RKO (cell line): ENCODE results near the gene ACTR1B.
A peak's percentile ranks its signal among the peaks of the same experiment; 100 is the strongest.
"Not testable (repeated sequence)": the region's sequence is repeated elsewhere in the genome, so short reads cannot be mapped to it uniquely, and the experiment has no call there.

Experiments used
- DNase-seq: peaks from one replicate; pipeline ENCODE4 v3.0.0-alpha.2; 2016; ENCODE audit warnings: low spot score

Gene ACTR1B

DNA sequence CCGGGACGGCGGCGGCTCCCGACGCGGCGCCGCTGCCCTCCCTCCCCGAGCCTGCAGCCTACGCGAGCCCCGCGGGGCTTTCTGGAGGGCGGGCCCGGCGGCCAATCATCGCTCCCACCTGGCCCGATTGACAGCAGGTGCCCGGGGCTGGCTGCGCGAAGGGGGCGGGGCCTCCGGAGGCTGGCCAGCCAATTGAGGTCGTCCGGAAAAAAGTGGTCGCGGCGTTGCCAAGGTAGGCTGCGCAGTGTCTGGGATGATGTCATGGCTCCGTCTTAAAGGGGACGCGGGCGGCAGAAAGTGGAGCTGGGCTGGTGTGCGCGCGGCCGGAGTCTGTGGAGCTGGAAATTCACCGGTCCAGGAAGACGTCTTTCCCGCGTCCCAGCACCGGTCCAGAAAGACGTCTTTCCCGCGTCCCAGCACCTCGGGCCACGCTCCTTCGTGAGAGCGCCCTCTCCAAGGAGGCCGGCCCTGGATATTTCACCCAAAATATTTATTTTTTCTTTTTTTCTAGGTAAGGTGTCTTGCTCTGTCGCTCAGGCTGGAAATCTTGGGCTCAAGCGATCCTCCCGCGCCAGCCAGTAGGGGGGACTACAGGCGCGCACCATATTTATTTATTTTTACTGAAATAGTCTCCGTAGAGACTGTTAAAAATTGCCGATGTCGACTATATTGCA is at the start of gene ACTR1B:
Gene ACTR1B (minus strand): TSS at position 83 of the 674 bp plus-strand sequence. CDS start 154 bp downstream, outside the sequence.
- peak; percentile 99 for DNase-seq

DNA sequence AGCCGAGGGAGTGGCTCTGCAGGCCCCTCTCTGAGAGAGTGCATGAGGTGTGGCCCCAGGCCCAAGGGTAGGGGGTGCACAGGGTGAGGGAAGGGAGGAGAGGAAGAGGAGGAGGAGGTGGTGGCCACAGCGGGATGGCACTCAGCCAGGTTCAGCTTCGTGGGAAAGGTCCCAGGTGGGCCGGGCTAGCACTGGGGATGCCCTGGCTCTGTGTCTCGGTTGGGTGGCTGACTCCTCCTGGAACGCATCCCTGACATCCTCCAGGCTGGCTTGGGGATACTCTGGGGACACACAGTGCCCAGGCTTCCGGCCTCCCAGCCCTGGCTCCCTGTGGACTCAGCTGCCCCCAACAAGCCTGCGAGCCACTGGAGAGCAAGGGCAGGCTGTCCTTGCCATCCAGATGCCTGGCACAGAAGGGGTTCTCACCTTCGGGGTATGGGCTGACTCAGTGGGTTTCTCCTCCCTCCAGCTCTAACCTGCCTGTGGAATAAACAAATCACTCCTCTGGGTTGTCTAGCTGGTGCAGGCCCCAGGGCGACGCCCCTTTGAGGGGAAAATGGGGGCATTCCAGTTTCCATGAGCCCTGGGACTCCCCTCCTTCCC is 49.0 kb upstream of the ACTR1B start:
- DNase-seq, result no peak

DNA sequence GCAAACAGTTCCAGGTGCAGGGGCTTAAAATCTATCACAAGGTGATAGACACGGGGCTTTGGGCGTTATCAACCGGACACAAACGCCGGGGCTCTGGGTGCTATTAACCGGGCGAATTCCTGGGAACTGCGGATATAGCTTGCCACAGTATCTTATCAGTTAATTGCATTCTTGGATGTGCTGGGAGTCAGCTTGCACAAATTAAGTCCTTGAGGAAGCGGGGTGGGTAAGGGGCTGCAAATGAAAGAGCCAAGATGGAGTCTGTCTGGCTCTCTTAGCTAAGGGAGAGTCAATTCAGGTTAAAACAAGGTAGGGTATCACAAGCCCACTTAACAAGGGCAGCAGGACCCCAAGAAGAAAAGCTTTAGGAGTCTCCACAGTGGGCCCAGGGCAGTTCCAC is 48.3 kb upstream of the ACTR1B start:
- not testable (repeated sequence) for DNase-seq

DNA sequence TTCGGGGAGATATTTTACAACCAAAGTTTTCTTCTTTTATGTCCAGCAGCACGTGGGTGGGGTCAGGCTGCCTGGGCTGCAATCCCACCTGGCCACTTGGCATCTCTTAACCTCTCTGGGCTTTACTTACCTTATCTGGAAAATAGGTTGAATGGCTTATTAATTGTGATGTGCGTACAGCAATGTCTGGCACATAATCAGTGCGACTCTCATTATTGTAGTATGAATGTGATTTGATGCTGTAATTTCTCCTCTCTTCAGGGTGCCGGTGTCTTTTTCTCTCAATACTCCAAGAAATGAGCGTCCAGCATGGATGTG is 47.5 kb upstream of the ACTR1B start:
- DNase-seq, result no peak

DNA sequence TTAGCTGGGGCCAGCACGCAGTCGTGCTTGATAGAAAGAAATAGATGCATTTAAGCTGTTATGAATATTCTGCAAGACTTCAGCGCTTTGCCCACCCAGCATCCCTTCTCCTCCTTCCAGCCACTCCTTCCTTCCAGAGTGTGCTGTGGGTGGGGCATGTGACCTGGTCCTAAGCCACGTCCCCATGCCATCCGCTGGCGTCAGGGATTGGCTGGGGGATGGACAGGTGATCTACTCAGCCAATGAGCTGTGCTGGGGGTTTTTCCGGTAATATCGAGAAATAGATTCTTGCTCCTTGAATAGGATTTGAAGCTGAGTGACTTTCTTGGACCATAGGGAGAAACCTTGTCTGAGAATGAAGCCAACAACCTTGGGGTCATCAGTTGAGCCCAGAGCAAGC is 44.8 kb upstream of the ACTR1B start:
- DNase-seq, result no peak

DNA sequence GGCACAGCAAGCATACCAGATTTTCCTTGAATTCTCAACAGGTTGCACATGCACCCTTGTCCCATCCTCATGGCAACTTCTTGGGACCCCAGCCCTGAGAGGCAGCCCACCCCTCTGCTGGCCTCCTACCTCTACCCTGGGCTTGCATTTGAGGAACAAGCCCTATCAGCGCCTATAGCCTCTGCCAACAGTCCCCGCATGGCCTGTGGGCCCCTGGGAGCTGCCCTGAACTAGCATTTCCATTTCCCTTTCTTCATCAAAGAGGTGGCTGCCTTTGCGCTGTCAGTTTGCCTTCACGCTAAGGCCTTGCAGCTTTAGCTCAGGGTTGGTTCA is 44.2 kb upstream of the ACTR1B start:
- no peak for DNase-seq

DNA sequence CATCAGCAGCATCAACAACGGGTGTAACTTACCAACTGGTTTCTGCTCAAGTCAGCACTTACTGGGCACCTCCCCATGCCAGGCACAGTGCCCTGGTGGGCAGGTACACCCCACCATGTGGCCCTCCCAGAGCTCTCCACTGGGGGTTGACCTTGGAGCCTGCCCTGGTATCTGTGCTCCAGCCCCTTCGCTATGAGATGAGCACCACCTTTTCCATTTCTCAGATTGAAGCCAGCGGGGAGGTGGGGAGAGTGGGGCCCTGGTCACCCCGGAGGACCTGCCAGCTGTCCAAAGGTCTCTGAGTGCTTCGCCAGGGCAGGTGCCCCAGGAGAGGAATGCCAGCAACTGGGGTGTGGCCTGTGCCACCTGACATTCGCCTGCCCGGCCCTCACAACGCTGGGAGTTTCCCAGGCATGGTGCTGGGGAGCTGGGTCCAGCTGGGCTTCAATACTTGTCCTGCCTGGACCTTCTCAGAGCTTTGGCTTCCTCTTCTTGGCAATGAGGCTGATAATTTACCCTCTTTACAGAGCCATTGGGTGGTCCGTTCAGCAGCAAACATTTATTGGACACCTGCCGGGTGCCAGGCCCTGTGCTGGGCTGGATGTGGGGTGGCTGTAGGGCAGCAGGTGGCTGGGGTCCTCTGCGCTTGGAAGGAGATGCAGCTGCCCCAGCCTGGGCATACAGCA is 43.7 kb upstream of the ACTR1B start:
- no peak for DNase-seq

DNA sequence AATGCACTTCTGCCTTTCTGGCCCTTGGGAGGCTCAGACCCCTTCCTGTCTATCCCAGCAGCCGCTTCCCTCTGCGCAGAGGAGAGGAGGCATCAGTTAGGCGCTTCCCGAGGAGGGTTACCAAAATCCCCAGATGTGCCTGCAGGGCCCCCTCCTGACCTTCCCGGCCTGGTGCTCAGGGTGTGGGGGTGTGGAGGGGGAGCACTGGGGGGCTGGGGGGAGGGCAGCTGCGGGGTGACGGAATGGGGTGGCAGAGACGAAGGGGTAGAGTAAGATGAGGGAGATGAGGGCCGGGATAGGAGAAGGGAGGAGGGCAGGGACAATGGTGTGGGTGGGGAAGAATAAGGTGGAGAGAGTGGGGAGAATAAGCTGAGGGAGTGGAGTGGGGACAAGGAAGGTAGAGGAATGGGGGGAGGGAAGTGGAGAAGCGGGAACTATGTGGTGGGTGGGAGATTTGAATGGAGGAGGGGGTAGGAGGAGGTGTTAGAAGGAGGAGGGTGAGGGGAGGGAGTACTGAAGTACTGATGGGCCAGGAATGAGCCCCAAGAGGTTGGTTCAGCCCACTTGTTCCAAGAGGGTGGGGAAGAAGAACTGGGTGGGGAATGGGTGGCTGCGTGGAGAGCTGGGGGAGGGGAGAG is 43.0 kb upstream of the ACTR1B start:
- DNase-seq, result no peak

DNA sequence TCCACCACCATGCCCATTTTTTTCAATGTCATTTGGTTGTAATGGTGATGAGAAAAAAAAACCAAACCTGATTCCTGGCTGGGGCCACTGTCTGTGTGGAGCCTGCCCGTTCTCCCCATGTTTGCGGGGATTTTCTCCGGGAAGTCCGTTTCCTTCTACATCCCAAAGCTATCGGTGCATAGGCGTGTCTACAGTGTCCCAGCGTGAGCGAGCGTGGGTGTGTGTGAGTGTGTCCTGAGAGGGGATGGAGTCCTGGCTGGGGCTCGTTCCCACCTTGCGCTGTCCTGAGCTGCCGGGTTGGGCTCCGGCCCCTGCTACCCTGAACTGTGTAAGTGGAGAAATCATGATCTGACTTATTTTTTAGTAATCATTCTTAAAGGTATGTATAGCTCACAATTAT is 42.3 kb upstream of the ACTR1B start:
- DNase-seq, result no peak

DNA sequence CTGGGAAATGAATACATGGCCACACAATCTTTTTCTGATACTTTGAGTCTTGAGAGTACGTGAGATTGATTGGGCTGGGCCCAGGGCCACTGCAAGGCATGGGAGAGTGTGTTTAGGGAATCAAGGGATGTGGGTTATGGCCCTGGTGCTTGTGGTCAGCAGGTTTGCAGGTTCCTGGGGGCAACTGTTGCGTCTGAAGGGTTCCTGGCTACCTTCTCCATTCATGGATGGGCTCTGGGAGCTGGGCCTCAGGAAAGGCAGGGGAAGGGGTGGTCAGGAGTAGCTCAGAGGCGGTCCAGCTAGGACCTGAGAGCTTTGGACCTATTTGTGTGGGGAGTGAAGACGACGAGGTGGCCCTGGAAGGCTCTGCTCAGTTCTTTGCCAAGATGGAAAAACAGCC is 41.1 kb upstream of the ACTR1B start:
- DNase-seq, result no peak

DNA sequence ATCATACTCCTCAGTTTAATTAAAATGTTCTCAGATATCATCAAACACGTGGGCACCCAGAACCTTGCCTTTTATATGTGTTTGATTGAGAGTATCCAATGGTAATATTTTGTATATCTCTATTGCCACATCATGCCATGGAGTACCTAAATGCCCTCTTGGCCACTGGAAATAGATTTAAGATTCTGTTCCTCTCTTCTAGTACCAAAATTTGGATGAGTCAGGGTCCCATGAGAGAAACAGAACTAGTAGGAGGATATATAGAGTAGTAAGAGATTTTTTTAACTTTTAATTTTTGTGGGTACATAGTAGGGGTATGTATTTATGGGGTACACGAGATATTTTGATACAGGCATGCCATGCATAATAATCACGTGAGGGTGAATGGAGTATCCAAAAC is 39.9 kb upstream of the ACTR1B start:
- no peak for DNase-seq

DNA sequence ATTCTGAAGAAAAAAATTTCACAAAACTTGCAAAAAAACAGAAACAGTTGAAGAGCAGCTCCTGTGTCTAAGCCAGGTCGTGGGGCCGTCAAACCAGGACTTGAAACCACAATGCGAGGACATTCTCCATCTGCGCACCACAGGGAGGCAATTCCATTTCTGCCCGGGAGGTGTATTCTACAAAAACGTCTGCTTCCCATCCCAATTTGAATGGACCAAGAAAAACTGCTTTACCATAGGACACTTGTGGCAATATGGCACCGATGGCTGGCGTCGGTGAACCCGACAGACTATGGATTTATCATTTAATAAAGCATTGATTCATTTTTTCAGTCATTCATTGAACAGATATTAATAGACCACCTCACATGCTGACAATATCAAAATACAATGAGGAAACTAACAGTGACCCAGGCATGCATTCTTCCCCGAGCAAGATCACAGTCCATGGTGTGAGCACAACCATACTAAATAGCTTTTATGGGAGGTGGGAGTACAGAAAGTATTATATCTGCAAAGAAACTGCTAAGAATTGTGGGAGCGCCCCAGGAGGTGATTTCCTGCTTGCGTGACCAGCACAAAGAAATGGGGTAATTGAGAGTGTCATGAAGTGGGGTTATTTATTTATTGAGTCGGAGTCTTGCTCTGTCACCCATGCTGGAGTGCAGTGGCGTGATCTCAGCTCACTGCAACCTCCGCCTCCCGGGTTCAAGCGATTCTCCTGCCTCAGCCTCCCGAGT is 39.1 kb upstream of the ACTR1B start:
- no peak for DNase-seq

DNA sequence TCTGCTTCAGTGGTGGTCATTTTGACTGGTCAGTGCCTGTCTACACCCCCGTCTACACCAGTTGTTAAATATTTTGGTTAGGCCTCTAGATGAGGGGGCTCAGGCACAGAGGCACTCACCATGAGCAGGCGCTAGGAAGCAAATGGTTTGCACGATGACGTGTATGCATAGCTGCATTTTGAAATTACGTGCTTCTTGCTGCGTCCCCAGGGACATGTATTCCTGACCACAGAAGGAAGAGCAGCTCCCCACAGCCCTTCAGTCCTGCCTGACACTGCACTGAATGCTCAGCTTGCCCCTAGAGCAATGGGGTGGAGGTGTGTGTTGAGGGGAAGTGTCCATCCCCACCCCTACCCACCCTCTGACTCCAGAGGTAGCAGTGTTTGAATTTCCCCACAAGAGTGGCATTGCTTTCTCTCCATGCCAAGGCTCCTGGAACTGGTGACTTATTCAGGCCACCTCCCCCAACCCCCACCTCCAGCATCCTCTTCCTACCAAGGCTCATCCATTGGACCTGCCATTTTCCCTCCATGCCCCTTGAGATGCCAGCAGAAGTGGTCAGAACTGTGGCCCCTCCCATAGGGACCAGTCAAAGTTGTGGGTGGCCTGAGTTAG is 38.1 kb upstream of the ACTR1B start:
- DNase-seq, result no peak

DNA sequence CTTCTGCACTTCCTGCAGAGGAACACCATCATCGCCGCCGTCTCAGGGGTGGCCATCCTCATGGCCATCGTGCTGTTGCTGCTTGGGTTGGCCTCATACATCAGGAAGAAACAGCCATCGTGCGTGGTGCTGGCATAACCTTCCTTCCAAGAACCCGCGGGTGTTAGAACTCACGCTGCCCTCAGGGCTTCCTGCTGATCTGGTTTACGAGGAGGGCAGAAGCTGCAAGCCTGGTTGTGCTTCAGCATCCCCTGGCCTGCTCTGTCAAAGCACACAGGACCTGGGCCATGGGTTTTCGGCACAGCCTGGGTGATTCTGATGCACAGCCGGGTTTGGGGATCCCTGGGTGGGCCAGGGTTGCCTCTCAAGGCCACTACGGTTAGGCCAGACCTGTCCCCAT is 37.3 kb upstream of the ACTR1B start:
- no peak for DNase-seq

DNA sequence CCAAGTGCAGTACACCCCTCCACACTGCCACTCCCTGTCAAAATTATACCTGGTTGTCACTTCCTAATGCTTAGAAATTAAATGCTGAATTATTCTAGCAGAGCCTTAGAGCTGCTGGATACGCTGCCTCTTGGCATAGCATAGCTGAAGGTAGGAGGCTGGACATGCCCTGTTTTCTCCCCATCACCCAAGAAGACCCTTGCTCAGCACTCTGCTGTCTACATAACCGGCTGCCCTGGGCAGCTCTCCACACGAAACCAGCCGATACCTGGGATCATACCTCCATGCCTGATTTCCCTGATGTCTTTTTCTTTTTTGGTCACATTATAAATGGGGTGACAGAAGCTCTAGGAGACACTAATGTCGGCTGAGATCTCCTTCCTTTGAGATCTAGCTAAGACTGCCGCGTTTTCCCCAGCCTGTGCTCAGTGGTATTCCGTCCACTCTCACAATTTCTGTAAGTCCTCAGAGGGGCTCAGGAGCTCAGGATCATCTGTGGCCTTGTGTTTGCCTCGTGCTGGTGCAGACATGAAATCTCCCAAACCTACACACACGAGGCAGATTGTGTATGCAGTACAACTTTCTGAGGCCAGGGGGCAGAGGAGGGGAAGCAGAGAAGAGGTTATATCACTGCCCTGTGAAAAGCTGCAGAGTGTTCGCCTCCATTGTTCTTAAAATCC is 36.1 kb upstream of the ACTR1B start:
- peak; percentile 68 for DNase-seq

DNA sequence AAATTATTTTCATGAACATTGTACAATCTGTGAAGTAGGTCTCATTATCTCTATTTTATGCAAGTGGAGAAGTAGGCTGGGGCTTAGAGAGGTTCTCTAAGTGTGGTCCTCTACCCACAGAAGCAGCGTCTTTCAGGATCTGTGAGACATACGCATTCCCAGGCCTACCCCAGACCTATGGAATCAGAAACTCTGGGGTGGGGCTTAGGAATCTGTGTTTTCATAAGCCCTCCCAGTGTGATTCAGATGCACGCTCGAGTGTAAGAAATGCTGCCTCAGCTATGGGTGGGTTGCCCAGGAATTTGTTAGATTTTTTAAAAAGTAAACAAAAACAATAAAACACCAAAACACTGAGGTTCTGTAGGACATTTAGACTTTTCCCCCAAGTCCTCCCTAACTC is 34.7 kb upstream of the ACTR1B start:
- DNase-seq, result no peak

DNA sequence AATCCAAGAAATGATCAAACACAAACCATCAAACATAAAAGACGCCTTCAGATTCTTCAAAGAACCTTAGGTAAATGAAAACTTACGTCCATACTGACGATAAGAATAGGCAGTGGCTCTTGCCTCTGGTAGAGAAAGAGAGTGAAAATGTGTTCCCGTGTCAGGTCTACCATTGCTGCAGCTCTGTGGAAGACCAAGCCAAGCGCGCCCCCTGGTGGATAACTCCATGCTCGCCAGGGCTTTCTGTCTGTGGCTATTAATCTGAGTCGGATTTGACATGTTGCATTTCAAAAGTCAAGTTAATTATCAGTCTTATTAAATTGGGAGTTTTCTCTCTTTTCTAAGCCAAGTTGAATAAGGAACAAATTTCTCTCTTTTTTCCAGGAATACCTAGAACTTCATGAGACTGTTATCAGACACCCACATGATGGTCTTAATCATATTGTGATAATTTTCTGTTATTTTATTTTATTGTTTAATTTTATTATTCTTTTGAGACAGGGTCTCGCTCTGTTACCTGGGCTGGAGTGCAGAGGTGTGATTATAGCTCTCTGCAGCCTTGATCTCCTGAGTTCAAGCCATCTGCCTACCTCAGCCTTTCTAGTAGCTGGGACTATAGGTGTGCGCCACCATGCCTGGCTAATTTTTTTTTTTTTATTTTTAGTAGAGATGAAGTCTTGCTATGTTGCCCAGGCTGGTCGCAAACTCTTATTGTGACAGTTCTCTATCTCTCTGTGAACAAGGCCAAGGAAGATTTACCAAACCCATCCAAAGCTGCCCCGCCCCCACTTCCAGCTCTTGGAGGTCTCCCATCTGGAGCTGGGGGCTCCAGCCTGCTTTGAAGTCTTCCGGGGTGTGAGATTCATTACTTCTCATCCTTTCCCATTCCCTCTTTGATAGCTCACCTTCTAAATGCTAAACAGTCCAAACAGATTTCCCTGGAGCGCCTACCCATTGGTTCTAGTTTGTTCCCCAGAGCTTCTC is 33.7 kb upstream of the ACTR1B start:
- peak; percentile 85 for DNase-seq

DNA sequence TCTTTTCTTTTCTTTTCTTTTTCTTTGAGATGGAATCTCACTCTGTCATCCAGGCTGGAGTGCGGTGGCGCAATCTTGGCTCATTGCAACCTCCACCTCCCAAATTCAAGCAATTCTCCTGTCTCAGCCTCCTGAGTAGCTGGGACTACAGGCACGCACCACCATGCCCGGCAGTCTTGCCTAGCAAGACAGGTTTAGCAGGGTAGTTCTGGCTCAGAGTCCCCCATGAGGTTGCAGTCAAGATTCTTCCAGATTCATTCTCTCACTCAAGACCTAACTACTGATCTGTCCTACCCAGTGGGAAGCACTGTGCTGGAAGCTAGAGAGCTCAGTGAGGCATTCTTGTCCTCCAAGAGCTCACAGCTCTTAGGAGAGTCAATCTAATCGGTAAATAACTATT is 31.9 kb upstream of the ACTR1B start:
- DNase-seq, result no peak

DNA sequence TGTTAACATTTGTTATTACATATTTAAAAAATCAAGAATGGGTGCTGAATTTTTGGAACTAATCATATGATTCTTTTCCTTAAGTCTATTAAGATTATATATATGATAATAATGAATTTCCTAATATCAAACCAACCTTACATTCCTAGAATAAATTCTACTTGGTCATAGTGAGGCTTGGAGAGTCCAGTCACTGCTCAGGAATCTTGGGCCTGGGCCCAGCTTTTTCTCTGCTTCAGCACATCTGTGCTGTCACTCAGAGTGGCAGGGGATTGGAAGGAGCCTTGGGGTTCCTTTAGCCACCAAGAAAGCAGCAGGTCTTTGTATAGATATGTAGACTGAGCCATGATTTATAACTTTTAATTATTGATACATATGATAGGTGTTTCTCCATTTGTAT is 29.6 kb upstream of the ACTR1B start:
- DNase-seq, result peak; percentile 59

DNA sequence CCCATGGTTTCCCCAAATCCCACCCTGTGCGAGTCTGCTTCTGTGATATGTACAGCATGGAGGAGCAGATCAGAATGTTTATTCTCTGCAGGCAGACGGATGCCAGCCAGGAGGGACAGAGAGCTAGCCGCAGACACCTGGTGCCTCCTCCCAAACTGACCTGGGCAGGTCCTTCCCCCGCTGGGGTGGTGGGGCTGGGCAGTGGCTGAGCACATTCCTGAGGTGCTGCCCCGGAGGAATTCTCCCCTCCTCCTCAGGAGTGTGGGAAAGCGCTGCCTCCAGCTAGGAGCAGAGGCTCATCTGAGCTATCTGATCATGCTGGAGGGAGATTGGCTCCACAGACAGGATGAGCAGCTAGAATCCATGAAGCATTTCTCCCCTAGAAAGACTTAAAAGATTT is 27.3 kb upstream of the ACTR1B start:
- DNase-seq, result no peak
